Calu3 (cell line): Measurements from ENCODE around the gene DNAJC9. TPM values are rescaled to one million over a fixed set of nuclear protein-coding genes. Genes with fewer than 3 reads are reported as not detected.

Source experiments
- BruUV-seq: library from RNA; stranded (reverse); fragments of 400-500 nt; replicated peaks from 2 replicates; lab custom pipeline; 2021; lab: Mats Ljungman, UMichigan
- CTCF ChIA-PET: fragments of 300-600 bp; sonication (Branson Sonifier 250); formaldehyde crosslinking; loops from one replicate; lab custom pipeline; 2022; ENCODE audit warnings: antibody characterized with exemption; lab: Charles Lee
- DNase-seq: peaks from one replicate; pipeline ENCODE4 v3.0.0; 2022
- H3K27ac Mint-ChIP-seq: one replicate; pipeline ENCODE4 v1.8.0; 2022; ENCODE audit warnings: mixed read lengths; ENCODE audit not compliant: unreplicated experiment
- H3K27me3 Mint-ChIP-seq: one replicate; pipeline ENCODE4 v1.8.0; 2022; ENCODE audit warnings: mixed read lengths; ENCODE audit not compliant: unreplicated experiment
- H3K36me3 Mint-ChIP-seq: one replicate; pipeline ENCODE4 v1.8.0; 2022; ENCODE audit warnings: mild to moderate bottlenecking, moderate library complexity, mixed read lengths; ENCODE audit not compliant: insufficient read depth, unreplicated experiment
- H3K4me1 Mint-ChIP-seq: one replicate; pipeline ENCODE4 v1.8.0; 2022; ENCODE audit warnings: mild to moderate bottlenecking, low read depth, mixed read lengths; ENCODE audit not compliant: unreplicated experiment
- H3K4me3 Mint-ChIP-seq: one replicate; pipeline ENCODE4 v1.8.0; 2022; ENCODE audit warnings: mild to moderate bottlenecking, low read depth, moderate library complexity, mixed read lengths; ENCODE audit not compliant: unreplicated experiment
- H3K9me3 Mint-ChIP-seq: one replicate; pipeline ENCODE4 v1.8.0; 2022; ENCODE audit warnings: low read depth, mixed read lengths; ENCODE audit not compliant: unreplicated experiment
- intact Hi-C: fragments of 100-400 bp; cut with micrococcal nuclease; formaldehyde crosslinking; loops from one replicate; pipeline ENCODE4 v1.10.0; 2022; ENCODE audit not compliant: unreplicated experiment
- total RNA-seq: library from RNA; stranded (reverse); gene quantifications from 2 replicates; pipeline ENCODE4 v1.2.3, GENCODE V29; 2022
- TF ChIP-seq, protein P1 (sequence below): fragments of 200-600 bp; IDR thresholded peaks from one replicate; pipeline ENCODE4 v1.8.0; 2022; ENCODE audit warnings: antibody characterized with exemption; ENCODE audit not compliant: unreplicated experiment

DNAJC9 gene
- total RNA-seq, 1 experiment from 2014 or later, result 39.8 TPM

DNA sequence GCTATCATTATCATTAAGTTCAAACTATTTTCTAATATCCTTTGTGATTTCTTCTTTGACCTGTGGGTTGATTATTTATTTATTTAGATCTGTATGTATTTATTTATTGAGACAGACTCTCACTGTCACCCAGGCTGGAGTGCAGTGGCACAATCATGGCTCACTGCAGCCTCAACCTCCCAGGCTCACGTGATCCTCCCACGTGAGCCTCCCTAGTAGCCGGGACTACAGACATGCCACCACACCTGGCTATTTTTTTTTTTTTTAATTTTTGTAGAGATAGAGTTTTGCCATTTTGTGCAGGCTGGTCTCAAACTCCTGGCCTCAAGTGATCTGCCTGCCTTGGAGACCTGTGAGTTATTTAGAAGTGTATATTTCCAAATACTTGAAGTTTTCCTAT, 34.0 kb upstream of the DNAJC9 start:
- no peak overlapping the region for H3K27ac Mint-ChIP-seq
- H3K9me3 Mint-ChIP-seq, result no peaks in the 10 kb centered on the region
- no peak for DNase-seq
- intact Hi-C loops, result no loop called here
- CTCF ChIA-PET, result no interaction called here
- no TSS peak for BruUV-seq
- no peaks in the 10 kb centered on the region for H3K36me3 Mint-ChIP-seq
- H3K4me3 Mint-ChIP-seq, result no peak overlapping the region
- H3K4me1 Mint-ChIP-seq, result no peaks in the 10 kb centered on the region
- no peaks in the 10 kb centered on the region for H3K27me3 Mint-ChIP-seq
- TF ChIP-seq, protein P1, sequence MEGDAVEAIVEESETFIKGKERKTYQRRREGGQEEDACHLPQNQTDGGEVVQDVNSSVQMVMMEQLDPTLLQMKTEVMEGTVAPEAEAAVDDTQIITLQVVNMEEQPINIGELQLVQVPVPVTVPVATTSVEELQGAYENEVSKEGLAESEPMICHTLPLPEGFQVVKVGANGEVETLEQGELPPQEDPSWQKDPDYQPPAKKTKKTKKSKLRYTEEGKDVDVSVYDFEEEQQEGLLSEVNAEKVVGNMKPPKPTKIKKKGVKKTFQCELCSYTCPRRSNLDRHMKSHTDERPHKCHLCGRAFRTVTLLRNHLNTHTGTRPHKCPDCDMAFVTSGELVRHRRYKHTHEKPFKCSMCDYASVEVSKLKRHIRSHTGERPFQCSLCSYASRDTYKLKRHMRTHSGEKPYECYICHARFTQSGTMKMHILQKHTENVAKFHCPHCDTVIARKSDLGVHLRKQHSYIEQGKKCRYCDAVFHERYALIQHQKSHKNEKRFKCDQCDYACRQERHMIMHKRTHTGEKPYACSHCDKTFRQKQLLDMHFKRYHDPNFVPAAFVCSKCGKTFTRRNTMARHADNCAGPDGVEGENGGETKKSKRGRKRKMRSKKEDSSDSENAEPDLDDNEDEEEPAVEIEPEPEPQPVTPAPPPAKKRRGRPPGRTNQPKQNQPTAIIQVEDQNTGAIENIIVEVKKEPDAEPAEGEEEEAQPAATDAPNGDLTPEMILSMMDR, result no peak

DNA sequence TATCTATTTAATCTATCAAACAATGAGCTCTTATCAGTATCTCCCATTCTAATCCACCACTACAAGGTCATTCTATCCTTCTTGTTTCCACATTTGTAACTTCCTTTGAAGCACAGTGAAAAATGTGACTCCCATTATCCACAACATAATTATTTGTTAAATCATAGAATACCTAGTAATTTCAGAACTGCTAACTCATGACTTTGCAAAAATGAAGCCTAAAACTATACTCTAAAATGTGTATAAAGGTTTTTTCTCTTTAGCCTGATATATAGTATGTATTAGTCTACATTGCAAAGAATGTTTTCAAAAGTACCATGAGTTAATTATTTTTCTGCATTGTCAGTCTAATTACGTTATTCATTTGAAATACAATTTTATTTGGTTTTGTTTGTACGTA, 17.4 kb upstream of the DNAJC9 start:
- peaks cover 3% of the 10 kb centered on the region for H3K9me3 Mint-ChIP-seq
- no peak for DNase-seq
- TF ChIP-seq, protein P1, result no peak
- H3K4me3 Mint-ChIP-seq, result no peak overlapping the region
- H3K4me1 Mint-ChIP-seq, result peaks cover 24% of the 10 kb centered on the region
- no TSS peak for BruUV-seq
- CTCF ChIA-PET, result interaction anchor here (0.5 to 1.4 kb wide), 6 partner anchors 11 to 381 kb away, joined by 3 to 7 read pairs (median 4); partner anchors contain the start of genes CFAP70 and DNAJC9
- intact Hi-C loops, result loop anchor here (2.0 kb wide), 1 partner anchor 380 kb away; no protein-coding TSS in a partner anchor
- no peak overlapping the region for H3K27ac Mint-ChIP-seq
- H3K36me3 Mint-ChIP-seq, result peaks cover 7% of the 10 kb centered on the region
- peaks cover 3% of the 10 kb centered on the region for H3K27me3 Mint-ChIP-seq

DNA sequence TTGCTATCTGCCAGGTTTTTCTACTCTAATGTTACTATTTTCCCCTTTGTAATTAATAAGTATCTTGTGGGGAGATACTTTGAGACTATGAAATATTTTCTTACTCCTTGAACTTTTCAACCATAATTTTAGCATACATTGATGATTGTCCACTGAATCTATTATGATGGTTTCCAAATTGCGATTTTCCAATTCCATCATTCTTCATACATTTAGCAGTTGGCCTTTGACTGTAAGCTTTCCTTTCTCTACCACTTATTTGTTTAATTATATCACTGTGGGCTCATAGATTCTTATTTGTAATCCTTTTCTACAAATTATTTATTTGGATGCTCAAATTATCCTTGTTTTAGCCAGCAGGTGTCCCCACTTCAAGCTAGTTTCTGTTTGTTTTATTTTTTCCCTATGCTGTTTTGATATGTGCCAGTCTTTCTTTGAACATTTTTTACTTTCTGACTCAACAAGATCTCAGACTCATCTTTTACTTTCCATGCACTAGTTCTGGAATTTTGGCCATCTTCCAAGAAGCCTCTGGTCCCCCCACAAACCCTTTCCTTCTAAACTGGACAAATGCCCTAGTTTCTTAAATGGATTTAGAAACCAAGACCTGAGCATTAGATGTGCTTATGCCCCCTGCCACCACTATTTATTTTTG, 16.8 kb upstream of the DNAJC9 start:
- Mint-ChIP-seq H3K9me3 (peaks cover 3% of the 10 kb centered on the region), H3K36me3 (peaks cover 7% of the 10 kb centered on the region), H3K4me1 (peaks cover 24% of the 10 kb centered on the region), H3K4me3 (no peak overlapping the region), H3K27ac (peak overlapping the region; percentile 29), H3K27me3 (no peaks in the 10 kb centered on the region)
- DNase-seq, result no peak
- intact Hi-C loops, result loop anchor here (2.0 kb wide), 1 partner anchor 381 kb away; no protein-coding TSS in a partner anchor
- TF ChIP-seq, protein P1, result peak; percentile 56
- CTCF ChIA-PET, result interaction anchor here (0.5 to 1.4 kb wide), 7 partner anchors 11 to 382 kb away, joined by 3 to 7 read pairs (median 4); partner anchors contain the start of genes CFAP70 and DNAJC9
- no TSS peak for BruUV-seq

DNA sequence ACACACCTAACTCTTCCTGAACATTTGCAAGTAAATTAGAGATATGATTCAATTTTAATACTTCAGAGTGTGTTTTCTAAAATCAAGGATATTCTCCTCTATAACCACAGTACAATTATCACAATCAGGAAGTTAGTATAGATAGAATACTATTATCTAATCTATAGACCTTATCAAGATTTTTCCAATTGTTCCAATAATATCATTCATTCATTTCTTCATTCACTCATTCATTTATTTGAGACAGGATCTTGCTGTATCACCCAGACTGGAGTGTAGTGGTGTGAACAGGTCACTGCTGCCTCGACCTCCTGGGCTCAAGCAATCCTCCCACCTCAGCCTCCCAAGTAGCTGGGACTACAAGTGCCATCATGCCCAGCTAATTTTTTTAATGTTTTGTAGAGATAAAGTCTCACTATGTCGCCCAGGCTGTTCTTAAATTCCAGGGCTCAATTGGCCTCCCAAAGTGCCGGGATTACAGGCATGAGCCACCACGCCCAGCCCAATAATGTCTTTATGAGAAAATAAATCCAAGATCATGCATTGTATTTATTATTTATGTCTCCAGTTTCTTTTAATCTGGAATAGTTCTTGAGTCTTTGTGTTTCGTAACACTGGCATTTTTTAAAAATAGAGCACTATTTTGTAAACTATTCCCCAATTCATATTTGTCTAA, 16.0 kb upstream of the DNAJC9 start:
- H3K36me3 Mint-ChIP-seq, result peaks cover 7% of the 10 kb centered on the region
- H3K4me1 Mint-ChIP-seq, result peaks cover 24% of the 10 kb centered on the region
- TF ChIP-seq, protein P1, result no peak
- CTCF ChIA-PET, result no interaction called here
- no peak for DNase-seq
- H3K4me3 Mint-ChIP-seq, result no peak overlapping the region
- no peaks in the 10 kb centered on the region for H3K27me3 Mint-ChIP-seq
- no TSS peak for BruUV-seq
- intact Hi-C loops, result no loop called here
- peak overlapping the region; percentile 29 for H3K27ac Mint-ChIP-seq
- H3K9me3 Mint-ChIP-seq, result peaks cover 3% of the 10 kb centered on the region
